ENCODE results near the gene SRBD1.

DNA sequence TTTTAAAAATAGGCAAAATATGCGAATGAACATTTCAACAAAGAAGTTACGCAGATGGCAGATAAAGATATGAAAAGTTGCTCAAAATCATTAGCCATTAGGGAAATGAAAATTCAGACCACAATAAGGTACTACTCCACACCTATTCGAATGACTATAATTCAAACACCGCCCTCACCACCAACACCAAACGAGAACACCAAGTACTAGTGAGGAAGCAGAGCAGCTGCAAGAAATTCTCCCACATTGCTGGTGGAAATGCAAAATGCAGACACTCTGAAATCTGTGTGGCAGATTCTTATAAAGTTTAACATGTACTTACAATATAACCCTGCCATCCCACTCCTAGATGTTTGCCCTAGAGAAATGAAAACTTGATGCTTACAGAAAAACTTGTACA lies 23.2 kb upstream of the SRBD1 start:
- TF ChIP-seq CTCF (IDR thresholded peaks at IDR 0.05): no peak
- no peak for TF ChIP-seq USF2 (IDR thresholded peaks at IDR 0.05)
- TF ChIP-seq HDAC2 (IDR thresholded peaks at IDR 0.05): no peak
- no peak for TF ChIP-seq MYC (IDR thresholded peaks at IDR 0.05; ENCODE audit: borderline replicate concordance, low read length)
- no peak for TF ChIP-seq POLR2A (IDR thresholded peaks at IDR 0.05; ENCODE audit: low read length)
- no peak for TF ChIP-seq CHD2 (IDR thresholded peaks at IDR 0.05; ENCODE audit: low read length, partially characterized antibody)
- no peak for TF ChIP-seq FOSB (CRISPR knock-in tag; IDR thresholded peaks at IDR 0.05)
- no peak for TF ChIP-seq EP300 (IDR thresholded peaks at IDR 0.05)
- no peak for TF ChIP-seq MAX (IDR thresholded peaks at IDR 0.05)
- TF ChIP-seq, protein P1, sequence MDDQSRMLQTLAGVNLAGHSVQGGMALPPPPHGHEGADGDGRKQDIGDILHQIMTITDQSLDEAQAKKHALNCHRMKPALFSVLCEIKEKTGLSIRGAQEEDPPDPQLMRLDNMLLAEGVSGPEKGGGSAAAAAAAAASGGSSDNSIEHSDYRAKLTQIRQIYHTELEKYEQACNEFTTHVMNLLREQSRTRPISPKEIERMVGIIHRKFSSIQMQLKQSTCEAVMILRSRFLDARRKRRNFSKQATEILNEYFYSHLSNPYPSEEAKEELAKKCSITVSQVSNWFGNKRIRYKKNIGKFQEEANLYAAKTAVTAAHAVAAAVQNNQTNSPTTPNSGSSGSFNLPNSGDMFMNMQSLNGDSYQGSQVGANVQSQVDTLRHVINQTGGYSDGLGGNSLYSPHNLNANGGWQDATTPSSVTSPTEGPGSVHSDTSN (IDR thresholded peaks at IDR 0.05): no peak
- TF ChIP-seq, protein P2, sequence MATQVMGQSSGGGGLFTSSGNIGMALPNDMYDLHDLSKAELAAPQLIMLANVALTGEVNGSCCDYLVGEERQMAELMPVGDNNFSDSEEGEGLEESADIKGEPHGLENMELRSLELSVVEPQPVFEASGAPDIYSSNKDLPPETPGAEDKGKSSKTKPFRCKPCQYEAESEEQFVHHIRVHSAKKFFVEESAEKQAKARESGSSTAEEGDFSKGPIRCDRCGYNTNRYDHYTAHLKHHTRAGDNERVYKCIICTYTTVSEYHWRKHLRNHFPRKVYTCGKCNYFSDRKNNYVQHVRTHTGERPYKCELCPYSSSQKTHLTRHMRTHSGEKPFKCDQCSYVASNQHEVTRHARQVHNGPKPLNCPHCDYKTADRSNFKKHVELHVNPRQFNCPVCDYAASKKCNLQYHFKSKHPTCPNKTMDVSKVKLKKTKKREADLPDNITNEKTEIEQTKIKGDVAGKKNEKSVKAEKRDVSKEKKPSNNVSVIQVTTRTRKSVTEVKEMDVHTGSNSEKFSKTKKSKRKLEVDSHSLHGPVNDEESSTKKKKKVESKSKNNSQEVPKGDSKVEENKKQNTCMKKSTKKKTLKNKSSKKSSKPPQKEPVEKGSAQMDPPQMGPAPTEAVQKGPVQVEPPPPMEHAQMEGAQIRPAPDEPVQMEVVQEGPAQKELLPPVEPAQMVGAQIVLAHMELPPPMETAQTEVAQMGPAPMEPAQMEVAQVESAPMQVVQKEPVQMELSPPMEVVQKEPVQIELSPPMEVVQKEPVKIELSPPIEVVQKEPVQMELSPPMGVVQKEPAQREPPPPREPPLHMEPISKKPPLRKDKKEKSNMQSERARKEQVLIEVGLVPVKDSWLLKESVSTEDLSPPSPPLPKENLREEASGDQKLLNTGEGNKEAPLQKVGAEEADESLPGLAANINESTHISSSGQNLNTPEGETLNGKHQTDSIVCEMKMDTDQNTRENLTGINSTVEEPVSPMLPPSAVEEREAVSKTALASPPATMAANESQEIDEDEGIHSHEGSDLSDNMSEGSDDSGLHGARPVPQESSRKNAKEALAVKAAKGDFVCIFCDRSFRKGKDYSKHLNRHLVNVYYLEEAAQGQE (IDR thresholded peaks at IDR 0.05): no peak
- TF ChIP-seq HOXB5 (CRISPR knock-in tag; IDR thresholded peaks at IDR 0.05): no peak
- TF ChIP-seq SMC3 (IDR thresholded peaks at IDR 0.05): no peak
